ENCODE data around the gene THSD7A.

Gene THSD7A

GRCh38 chr7:11706666-11707605 lies 125.1 kb downstream of the THSD7A start:
- DNase-seq (ENCODE audit: low read depth): no peak

GRCh38 chr7:11703829-11704228 lies 128.2 kb downstream of the THSD7A start:
- DNase-seq (ENCODE audit: low read depth): no peak

- no peak for DNase-seq (ENCODE audit: low read depth)
Observed at GRCh38 chr7:11702938-11703337, 129.1 kb downstream of the THSD7A start.

GRCh38 chr7:11701829-11702560 lies 130.0 kb downstream of the THSD7A start:
- DNase-seq (ENCODE audit: low read depth): no peak

- no peak for DNase-seq (ENCODE audit: low read depth)
Observed at GRCh38 chr7:11699666-11700065, 132.3 kb downstream of the THSD7A start.

GRCh38 chr7:11698384-11698871 lies 133.6 kb downstream of the THSD7A start:
- no peak for DNase-seq (ENCODE audit: low read depth)

- no peak for DNase-seq (ENCODE audit: low read depth)
Observed at GRCh38 chr7:11690395-11690794, 141.6 kb downstream of the THSD7A start.

GRCh38 chr7:11689096-11689495 lies 142.9 kb downstream of the THSD7A start:
- DNase-seq (ENCODE audit: low read depth): no peak

GRCh38 chr7:11681461-11681860 lies 150.5 kb downstream of the THSD7A start:
- no peak for DNase-seq (ENCODE audit: low read depth)

- no peak for DNase-seq (ENCODE audit: low read depth)
Observed at GRCh38 chr7:11675163-11675562, 156.8 kb downstream of the THSD7A start.

GRCh38 chr7:11668727-11669126 lies 163.3 kb downstream of the THSD7A start:
- DNase-seq (ENCODE audit: low read depth): no peak

GRCh38 chr7:11667810-11668185 lies 164.2 kb downstream of the THSD7A start:
- DNase-seq (ENCODE audit: low read depth): no peak

- DNase-seq (ENCODE audit: low read depth): no peak
Observed at GRCh38 chr7:11667071-11667809, 164.8 kb downstream of the THSD7A start.

- no peak for DNase-seq (ENCODE audit: low read depth)
Observed at GRCh38 chr7:11665357-11665756, 166.6 kb downstream of the THSD7A start.

GRCh38 chr7:11655642-11656041 lies 176.4 kb downstream of the THSD7A start:
- DNase-seq (ENCODE audit: low read depth): no peak

GRCh38 chr7:11655163-11655562 lies 176.8 kb downstream of the THSD7A start:
- DNase-seq (ENCODE audit: low read depth): no peak

GRCh38 chr7:11650500-11650899 lies 181.5 kb downstream of the THSD7A start:
- no peak for DNase-seq (ENCODE audit: low read depth)

GRCh38 chr7:11650030-11650429 lies 182.0 kb downstream of the THSD7A start:
- no peak for DNase-seq (ENCODE audit: low read depth)

GRCh38 chr7:11648980-11649379 lies 183.0 kb downstream of the THSD7A start:
- no peak for DNase-seq (ENCODE audit: low read depth)

GRCh38 chr7:11648101-11648500 lies 183.9 kb downstream of the THSD7A start:
- no peak for DNase-seq (ENCODE audit: low read depth)

GRCh38 chr7:11642841-11643240 lies 189.2 kb downstream of the THSD7A start:
- no peak for DNase-seq (ENCODE audit: low read depth)

- DNase-seq (ENCODE audit: low read depth): no peak
Observed at GRCh38 chr7:11642276-11642675, 189.7 kb downstream of the THSD7A start.
